Subcutaneous adipose tissue (tissue), 4 donors: ENCODE results near the gene ZMIZ1. TPM values are rescaled to one million over a fixed set of nuclear protein-coding genes. Genes with fewer than 3 reads are reported as not detected.

ENCODE experiments used
- CTCF ChIP-seq: fragments of 450-650 bp; IDR thresholded peaks from one replicate; pipeline ENCODE4 v1.5.1; 2016; ENCODE audit warnings: low read depth, mild to moderate bottlenecking, control low read depth, antibody characterized with exemption, moderate library complexity
- total RNA-seq, 4 donors: library from RNA; depleted of rRNA; stranded (reverse); fragments of >200 nt; gene quantifications; one replicate each; pipeline ENCODE4 v1.1.0, GENCODE V29; 2016

ZMIZ1 gene
- total RNA-seq, 4 donors from 2014 or later, result 38.1 to 70.6 (median 51.4) TPM

- TF ChIP-seq CTCF, result no peak
Measured at GRCh38 chr10:79298403-79299244, 229.9 kb downstream of the ZMIZ1 start.

- no peak for TF ChIP-seq CTCF
Measured at GRCh38 chr10:79299397-79300241, 230.9 kb downstream of the ZMIZ1 start.

GRCh38 chr10:79300711-79301110 lies 231.9 kb downstream of the ZMIZ1 start:
- TF ChIP-seq CTCF, result no peak

GRCh38 chr10:79301754-79302530 lies 233.2 kb downstream of the ZMIZ1 start:
- no peak for TF ChIP-seq CTCF

- TF ChIP-seq CTCF, result no peak
Measured at GRCh38 chr10:79303631-79304478, 235.1 kb downstream of the ZMIZ1 start.

GRCh38 chr10:79304479-79305087 lies 235.8 kb downstream of the ZMIZ1 start:
- TF ChIP-seq CTCF, result no peak
